ENCODE results near the gene QPCT.

QPCT gene

DNA sequence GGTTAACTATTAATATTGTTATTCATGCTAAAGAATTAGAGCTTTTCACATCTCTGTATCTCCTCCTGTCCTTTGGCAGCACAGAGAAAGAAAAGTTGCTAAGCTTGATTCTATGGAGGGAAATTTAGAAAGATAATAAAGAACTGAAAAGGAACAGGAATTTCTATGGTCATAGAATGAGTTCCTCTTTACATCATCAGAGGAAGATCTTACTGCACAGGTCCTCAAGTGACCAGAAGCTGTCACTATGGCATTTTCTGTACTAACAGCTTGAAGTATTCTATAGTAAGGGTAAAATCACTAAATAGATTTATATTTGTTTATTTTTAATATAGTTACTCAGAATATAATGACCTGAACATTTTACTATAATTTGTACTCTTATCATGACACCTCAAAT lies 13.7 kb upstream of the QPCT start:
- CTCF ChIA-PET = interaction anchor here (0.9 to 2.1 kb wide), 4 partner anchors 10 to 36 kb away, joined by 3 to 6 read pairs (median 5); no protein-coding TSS in a partner anchor
- DNase-seq (ENCODE audit: extremely low spot score) = no peak
- TF ChIP-seq, protein P1, sequence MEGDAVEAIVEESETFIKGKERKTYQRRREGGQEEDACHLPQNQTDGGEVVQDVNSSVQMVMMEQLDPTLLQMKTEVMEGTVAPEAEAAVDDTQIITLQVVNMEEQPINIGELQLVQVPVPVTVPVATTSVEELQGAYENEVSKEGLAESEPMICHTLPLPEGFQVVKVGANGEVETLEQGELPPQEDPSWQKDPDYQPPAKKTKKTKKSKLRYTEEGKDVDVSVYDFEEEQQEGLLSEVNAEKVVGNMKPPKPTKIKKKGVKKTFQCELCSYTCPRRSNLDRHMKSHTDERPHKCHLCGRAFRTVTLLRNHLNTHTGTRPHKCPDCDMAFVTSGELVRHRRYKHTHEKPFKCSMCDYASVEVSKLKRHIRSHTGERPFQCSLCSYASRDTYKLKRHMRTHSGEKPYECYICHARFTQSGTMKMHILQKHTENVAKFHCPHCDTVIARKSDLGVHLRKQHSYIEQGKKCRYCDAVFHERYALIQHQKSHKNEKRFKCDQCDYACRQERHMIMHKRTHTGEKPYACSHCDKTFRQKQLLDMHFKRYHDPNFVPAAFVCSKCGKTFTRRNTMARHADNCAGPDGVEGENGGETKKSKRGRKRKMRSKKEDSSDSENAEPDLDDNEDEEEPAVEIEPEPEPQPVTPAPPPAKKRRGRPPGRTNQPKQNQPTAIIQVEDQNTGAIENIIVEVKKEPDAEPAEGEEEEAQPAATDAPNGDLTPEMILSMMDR (IDR thresholded peaks at IDR 0.05; ENCODE audit: control extremely low read depth, extremely low read depth, low read depth, missing control alignments) = no peak
- POLR2A ChIA-PET = no interaction called here

DNA sequence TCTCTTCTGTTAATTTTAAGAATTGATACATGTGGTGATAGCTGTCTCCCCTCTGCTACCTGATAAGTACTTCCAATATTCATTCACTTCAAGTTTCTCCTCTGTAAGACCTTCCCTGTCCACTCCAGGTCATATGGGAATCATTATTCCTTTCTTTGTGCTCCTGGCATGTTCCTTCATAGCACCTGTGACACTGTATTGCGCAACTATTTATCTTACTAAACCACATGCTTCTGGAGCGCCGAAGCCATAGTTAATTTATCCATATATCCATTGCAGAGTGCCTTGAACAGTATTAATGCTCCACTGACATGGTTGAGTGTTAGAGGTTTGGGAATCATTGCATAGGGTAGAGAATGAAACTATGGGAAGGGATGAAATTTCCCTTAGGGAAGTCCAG lies 11.9 kb upstream of the QPCT start:
- POLR2A ChIA-PET = no interaction called here
- no peak for DNase-seq (ENCODE audit: extremely low spot score)
- TF ChIP-seq, protein P1 (IDR thresholded peaks at IDR 0.05; ENCODE audit: control extremely low read depth, extremely low read depth, low read depth, missing control alignments) = no peak
- CTCF ChIA-PET = no interaction called here

DNA sequence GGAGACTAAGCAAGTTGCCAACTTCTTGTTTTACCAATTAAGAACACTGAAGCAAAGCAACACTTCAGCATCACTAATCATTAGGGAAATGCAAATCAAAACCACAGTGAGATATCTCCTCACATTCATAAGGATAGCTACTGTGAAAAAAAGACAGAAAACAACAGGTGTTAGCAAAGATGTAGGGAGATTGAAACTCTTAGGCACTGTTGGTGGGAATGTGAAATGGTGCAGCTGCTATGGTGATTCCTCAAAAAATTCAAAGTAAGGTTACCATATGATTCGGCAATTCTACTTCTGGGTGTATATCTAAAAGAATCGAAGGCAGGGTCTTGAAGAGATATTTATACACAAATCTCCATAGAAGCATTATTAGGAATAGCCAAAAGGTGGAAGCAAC lies 11.2 kb upstream of the QPCT start:
- POLR2A ChIA-PET = no interaction called here
- TF ChIP-seq, protein P1 (IDR thresholded peaks at IDR 0.05; ENCODE audit: control extremely low read depth, extremely low read depth, low read depth, missing control alignments) = no peak
- CTCF ChIA-PET = no interaction called here
- no peak for DNase-seq (ENCODE audit: extremely low spot score)

DNA sequence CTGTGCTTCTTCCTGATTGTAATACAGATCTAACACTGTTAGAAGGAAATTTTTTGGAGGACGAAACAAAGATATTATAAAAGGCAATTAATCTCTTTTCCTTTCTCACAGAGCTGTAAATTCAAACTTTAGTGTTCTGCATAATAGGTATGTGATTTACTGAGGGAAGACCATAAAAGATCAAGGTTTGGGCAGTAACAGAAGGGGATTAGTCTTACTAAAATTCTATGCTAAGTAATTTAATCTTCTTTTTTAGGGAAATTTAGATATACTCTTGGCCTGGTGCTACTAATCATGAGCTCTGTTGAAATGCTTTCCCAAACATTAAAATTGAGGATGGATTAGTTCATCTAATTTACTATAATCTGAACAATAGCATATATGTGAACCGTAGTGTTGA lies 8.8 kb upstream of the QPCT start:
- ChIA-PET POLR2A (no interaction called here), CTCF (interaction anchor here (1.5 to 1.7 kb wide), 3 partner anchors 14 to 61 kb away, joined by 4 to 6 read pairs (median 5); no protein-coding TSS in a partner anchor)
- DNase-seq (ENCODE audit: extremely low spot score) = no peak
- TF ChIP-seq, protein P1 (IDR thresholded peaks at IDR 0.05; ENCODE audit: control extremely low read depth, extremely low read depth, low read depth, missing control alignments) = no peak

DNA sequence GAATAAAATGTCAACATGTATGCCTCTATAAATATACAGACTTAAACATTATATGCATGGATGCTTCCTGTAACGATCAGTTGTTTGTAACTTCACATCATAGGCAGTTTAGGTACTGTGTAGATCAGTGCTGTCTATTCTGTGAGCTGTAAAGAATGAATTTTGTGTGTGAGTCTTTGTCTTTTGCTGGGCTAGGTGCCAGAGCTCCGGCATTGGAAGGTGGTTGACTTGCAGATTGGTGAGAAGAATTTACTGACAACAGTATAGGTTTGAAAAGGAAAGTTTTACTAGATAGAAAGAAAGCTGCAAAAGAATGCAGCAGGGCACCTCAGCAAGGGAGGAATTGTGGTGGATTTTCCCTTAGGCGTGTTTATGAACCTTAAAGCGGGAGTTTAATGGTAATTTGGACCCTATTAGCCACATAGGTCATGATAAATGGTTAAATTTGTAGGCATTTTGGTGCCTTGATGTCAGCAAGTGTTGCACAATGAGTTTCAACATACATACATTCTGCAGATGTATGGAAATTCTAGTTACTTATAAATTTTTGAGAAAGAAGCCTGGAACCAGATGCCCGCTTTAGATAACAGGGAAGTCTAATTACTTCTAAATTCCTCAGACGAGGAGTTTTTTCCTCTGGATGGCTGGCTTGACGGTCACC lies 6.7 kb upstream of the QPCT start:
- ChIA-PET CTCF (interaction anchor here (1.0 to 2.5 kb wide), 3 partner anchors 9 to 15 kb away, joined by 4 to 8 read pairs (median 6); no protein-coding TSS in a partner anchor), POLR2A (no interaction called here)
- DNase-seq (ENCODE audit: extremely low spot score) = no peak
- TF ChIP-seq, protein P1 (IDR thresholded peaks at IDR 0.05; ENCODE audit: control extremely low read depth, extremely low read depth, low read depth, missing control alignments) = no peak

DNA sequence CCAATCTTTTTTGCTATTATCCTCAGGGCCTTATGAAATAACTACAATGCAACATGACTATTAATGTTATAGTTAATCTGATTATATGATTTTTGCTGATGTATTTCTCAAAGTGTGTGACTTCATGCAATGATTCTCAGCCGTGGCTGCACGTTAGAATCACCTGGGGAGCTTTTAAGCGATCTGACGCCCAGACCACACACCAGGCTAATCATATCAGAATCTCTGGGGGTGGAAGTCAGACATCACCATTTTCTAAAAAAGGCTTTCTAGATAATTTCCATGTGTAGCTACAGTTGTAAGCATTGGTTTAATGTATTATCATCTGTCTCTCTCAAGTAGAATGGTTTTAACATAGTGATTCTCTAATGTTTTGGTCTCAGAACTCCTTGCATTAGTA lies 5.5 kb upstream of the QPCT start:
- no peak for DNase-seq (ENCODE audit: extremely low spot score)
- CTCF ChIA-PET = interaction anchor here (0.9 to 2.5 kb wide), 6 partner anchors 8 to 538 kb away, joined by 3 to 9 read pairs (median 5); no protein-coding TSS in a partner anchor
- POLR2A ChIA-PET = no interaction called here
- TF ChIP-seq, protein P1 (IDR thresholded peaks at IDR 0.05; ENCODE audit: control extremely low read depth, extremely low read depth, low read depth, missing control alignments) = no peak
